IMR-90 (cell line): Measurements from ENCODE around the gene NFATC3. TPM values are rescaled to one million over a fixed set of nuclear protein-coding genes. Genes with fewer than 3 reads are reported as not detected.

Experiments
- CEBPB ChIP-seq: IDR thresholded peaks from 2 replicates; pipeline ENCODE4 v1.6.1; 2012; ENCODE audit warnings: low read depth, low read length, improper control_type of control experiment
- MXI1 ChIP-seq: IDR thresholded peaks from 2 replicates; pipeline ENCODE4 v1.6.1; 2012; ENCODE audit warnings: low read depth, mild to moderate bottlenecking, low read length, moderate library complexity, borderline replicate concordance
- polyA plus RNA-seq, 3 experiments: library from polyadenylated mRNA; depleted of rRNA; stranded (reverse); fragments of >200 nt; gene quantifications; 2 replicates each; pipeline ENCODE4 v1.2.3, GENCODE V29; 2012; ENCODE audit warnings: low replicate concordance in 1 of 3
- total RNA-seq: library from RNA; depleted of rRNA; stranded (reverse); fragments of >200 nt; gene quantifications from 2 replicates; pipeline ENCODE4 v1.2.3, GENCODE V29; 2012
- TF ChIP-seq, protein P1 (sequence below): conservative IDR thresholded peaks from 2 replicates; pipeline ENCODE4 v1.5.1; 2012; ENCODE audit warnings: mild to moderate bottlenecking, low read depth, low read length, improper control_type of control experiment

Gene NFATC3
- total and polyA plus RNA-seq, 2 of the 4 experiments (the other 2 are of a cell fraction), result 6.3 to 21.5 TPM

DNA sequence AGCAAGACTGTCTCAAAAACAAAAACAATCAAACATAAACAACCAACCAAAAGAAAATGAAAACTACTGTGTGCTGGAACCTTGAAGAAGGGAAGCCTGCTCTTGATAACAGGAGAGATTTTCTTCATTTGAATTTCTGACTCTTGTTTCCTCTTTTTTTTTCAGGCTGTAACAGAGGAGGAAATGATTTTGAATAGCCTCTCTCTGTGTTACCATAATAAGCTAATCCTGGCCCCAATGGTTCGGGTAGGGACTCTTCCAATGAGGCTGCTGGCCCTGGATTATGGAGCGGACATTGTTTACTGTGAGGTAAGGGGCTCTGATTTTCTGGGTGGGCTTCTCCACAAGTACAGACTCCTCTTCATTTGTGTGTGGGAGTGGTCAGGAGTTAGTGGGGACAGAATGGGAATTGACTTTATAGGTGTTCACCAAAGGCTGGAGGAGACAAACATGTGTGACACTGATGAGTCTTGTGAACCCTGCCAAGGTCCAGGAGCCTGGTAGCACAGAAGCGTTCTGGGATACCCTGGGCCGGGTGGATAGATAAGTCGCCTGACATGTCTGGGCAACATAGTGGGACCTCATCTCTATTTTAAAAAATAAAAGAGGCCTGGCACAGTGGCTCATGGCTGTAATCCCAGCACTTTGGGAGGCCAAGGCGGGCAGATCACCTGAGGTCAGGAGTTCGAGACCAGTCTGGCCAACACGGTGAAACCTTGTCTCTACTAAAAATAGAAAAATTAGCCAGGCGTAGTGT, 47.2 kb upstream of the NFATC3 start (continued):
- TF ChIP-seq, protein P1, sequence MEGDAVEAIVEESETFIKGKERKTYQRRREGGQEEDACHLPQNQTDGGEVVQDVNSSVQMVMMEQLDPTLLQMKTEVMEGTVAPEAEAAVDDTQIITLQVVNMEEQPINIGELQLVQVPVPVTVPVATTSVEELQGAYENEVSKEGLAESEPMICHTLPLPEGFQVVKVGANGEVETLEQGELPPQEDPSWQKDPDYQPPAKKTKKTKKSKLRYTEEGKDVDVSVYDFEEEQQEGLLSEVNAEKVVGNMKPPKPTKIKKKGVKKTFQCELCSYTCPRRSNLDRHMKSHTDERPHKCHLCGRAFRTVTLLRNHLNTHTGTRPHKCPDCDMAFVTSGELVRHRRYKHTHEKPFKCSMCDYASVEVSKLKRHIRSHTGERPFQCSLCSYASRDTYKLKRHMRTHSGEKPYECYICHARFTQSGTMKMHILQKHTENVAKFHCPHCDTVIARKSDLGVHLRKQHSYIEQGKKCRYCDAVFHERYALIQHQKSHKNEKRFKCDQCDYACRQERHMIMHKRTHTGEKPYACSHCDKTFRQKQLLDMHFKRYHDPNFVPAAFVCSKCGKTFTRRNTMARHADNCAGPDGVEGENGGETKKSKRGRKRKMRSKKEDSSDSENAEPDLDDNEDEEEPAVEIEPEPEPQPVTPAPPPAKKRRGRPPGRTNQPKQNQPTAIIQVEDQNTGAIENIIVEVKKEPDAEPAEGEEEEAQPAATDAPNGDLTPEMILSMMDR, result no peak
- TF ChIP-seq MXI1, result no peak
- no peak for TF ChIP-seq CEBPB
